GM19468 (cell line): ENCODE results near the gene ARMC3.
A peak's percentile ranks its signal among the peaks of the same experiment; 100 is the strongest.
"Not testable (repeated sequence)": the region's sequence is repeated elsewhere in the genome, so short reads cannot be mapped to it uniquely, and the experiment has no call there.

Experiments used
- ATAC-seq: cut with Tn5 transposase; IDR thresholded peaks from one replicate; pipeline ENCODE4 v1.9.1; 2021; ENCODE audit warnings: mild to moderate bottlenecking, moderate library complexity, moderate number of reproducible peaks; ENCODE audit not compliant: unreplicated experiment; ENCODE audit errors: extremely low read depth

Gene ARMC3

GRCh38 chr10:22927661-22928403 lies at the start of gene ARMC3:
TSS of gene ARMC3 (plus strand) at chr10:22928053. CDS start at chr10:22931997, 3,944 bp downstream.
- peak; percentile 71 for ATAC-seq

- no peak for ATAC-seq
Measured at GRCh38 chr10:22891797-22892196, 36.1 kb upstream of the ARMC3 start.

GRCh38 chr10:22893781-22894180 lies 34.1 kb upstream of the ARMC3 start:
- ATAC-seq = no peak

- no peak for ATAC-seq
Measured at GRCh38 chr10:22894714-22895113, 33.1 kb upstream of the ARMC3 start.

- no peak for ATAC-seq
Measured at GRCh38 chr10:22895252-22895651, 32.6 kb upstream of the ARMC3 start.

GRCh38 chr10:22897371-22897770 lies 30.5 kb upstream of the ARMC3 start:
- no peak for ATAC-seq

- ATAC-seq = no peak
Measured at GRCh38 chr10:22899307-22899706, 28.5 kb upstream of the ARMC3 start.

GRCh38 chr10:22899775-22900174 lies 28.1 kb upstream of the ARMC3 start:
- ATAC-seq = no peak

- ATAC-seq = no peak
Measured at GRCh38 chr10:22900841-22901601, 26.8 kb upstream of the ARMC3 start.

GRCh38 chr10:22902147-22902546 lies 25.7 kb upstream of the ARMC3 start:
- ATAC-seq = not testable (repeated sequence)

- ATAC-seq = no peak
Measured at GRCh38 chr10:22903694-22904093, 24.2 kb upstream of the ARMC3 start.

- ATAC-seq = no peak
Measured at GRCh38 chr10:22906767-22907166, 21.1 kb upstream of the ARMC3 start.

GRCh38 chr10:22908837-22909236 lies 19.0 kb upstream of the ARMC3 start:
- no peak for ATAC-seq

- not testable (repeated sequence) for ATAC-seq
Measured at GRCh38 chr10:22909673-22910072, 18.2 kb upstream of the ARMC3 start.

- ATAC-seq = no peak
Measured at GRCh38 chr10:22911067-22911466, 16.8 kb upstream of the ARMC3 start.

- no peak for ATAC-seq
Measured at GRCh38 chr10:22911889-22912762, 15.7 kb upstream of the ARMC3 start.

- ATAC-seq = no peak
Measured at GRCh38 chr10:22912763-22913384, 15.0 kb upstream of the ARMC3 start.

- ATAC-seq = no peak
Measured at GRCh38 chr10:22913474-22914092, 14.3 kb upstream of the ARMC3 start.

- no peak for ATAC-seq
Measured at GRCh38 chr10:22915314-22915713, 12.5 kb upstream of the ARMC3 start.

- ATAC-seq = no peak
Measured at GRCh38 chr10:22925088-22925487, 2.8 kb upstream of the ARMC3 start.
